ENCODE data around the gene PLD4. TPM values are rescaled to one million over a fixed set of nuclear protein-coding genes. Genes with fewer than 3 reads are reported as not detected.

Gene PLD4
- total and polyA plus RNA-seq, 2 experiments from 2014 or later = not detected

GRCh38 chr14:104937161-104937560, 12.5 kb downstream of the PLD4 start:
- Histone ChIP-seq H2AFZ (no peak overlapping the region), H3K4me1 (ENCODE audit: insufficient read depth) (peaks cover 2% of the 10 kb centered on the region; the same call in 1 of the 2 replicates), H3K4me2 (no peak overlapping the region), H3K27ac (ENCODE audit: low read depth) (no peak overlapping the region), H3K9me2 (ENCODE audit: insufficient read depth) (no peaks in the 10 kb centered on the region), H3F3A (replicated peaks; ENCODE audit: low read depth) (no peaks in the 10 kb centered on the region), H3K27me3 (ENCODE audit: insufficient read depth) (peaks cover 54% of the 10 kb centered on the region), H3K36me3 (ENCODE audit: insufficient read depth) (no peaks in the 10 kb centered on the region), H4K20me1 (replicated peaks; ENCODE audit: insufficient read depth) (no peaks in the 10 kb centered on the region), H3K79me2 (replicated peaks; ENCODE audit: insufficient read depth) (no peaks in the 10 kb centered on the region), H3K4me3 (no peak overlapping the region)
- H3K4me3 Mint-ChIP-seq = no peak overlapping the region
- no peak for DNase-seq (ENCODE audit: low spot score)
- no peaks in the 10 kb centered on the region; the same call in 2 of the 3 replicates for H3K4me1 Mint-ChIP-seq
- H3K36me3 Mint-ChIP-seq (ENCODE audit: low read depth) = peaks cover 3% of the 10 kb centered on the region; the same call in 1 of the 3 replicates
- no peak for ATAC-seq
- no peak overlapping the region for H3K27ac Mint-ChIP-seq
- peaks cover 7% of the 10 kb centered on the region; the same call in 1 of the 3 replicates for H3K9me3 Mint-ChIP-seq
- no peak for TF ChIP-seq ETS1 (IDR thresholded peaks at IDR 0.05)
- no peak for TF ChIP-seq POLR2AphosphoS5 (IDR thresholded peaks at IDR 0.05; ENCODE audit: low read depth)
- TF ChIP-seq JUNB (IDR thresholded peaks at IDR 0.05; ENCODE audit: unreplicated experiment) = no peak
- no peak for TF ChIP-seq EZH2 (IDR thresholded peaks at IDR 0.05; ENCODE audit: low read depth, unreplicated experiment)
- no peak for TF ChIP-seq NANOG (IDR thresholded peaks at IDR 0.05; ENCODE audit: borderline replicate concordance)
- TF ChIP-seq, protein P1, sequence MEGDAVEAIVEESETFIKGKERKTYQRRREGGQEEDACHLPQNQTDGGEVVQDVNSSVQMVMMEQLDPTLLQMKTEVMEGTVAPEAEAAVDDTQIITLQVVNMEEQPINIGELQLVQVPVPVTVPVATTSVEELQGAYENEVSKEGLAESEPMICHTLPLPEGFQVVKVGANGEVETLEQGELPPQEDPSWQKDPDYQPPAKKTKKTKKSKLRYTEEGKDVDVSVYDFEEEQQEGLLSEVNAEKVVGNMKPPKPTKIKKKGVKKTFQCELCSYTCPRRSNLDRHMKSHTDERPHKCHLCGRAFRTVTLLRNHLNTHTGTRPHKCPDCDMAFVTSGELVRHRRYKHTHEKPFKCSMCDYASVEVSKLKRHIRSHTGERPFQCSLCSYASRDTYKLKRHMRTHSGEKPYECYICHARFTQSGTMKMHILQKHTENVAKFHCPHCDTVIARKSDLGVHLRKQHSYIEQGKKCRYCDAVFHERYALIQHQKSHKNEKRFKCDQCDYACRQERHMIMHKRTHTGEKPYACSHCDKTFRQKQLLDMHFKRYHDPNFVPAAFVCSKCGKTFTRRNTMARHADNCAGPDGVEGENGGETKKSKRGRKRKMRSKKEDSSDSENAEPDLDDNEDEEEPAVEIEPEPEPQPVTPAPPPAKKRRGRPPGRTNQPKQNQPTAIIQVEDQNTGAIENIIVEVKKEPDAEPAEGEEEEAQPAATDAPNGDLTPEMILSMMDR (conservative IDR thresholded peaks at IDR 0.05; ENCODE audit: low read depth in 2 of 2) = no peak
- TF ChIP-seq, protein P2, sequence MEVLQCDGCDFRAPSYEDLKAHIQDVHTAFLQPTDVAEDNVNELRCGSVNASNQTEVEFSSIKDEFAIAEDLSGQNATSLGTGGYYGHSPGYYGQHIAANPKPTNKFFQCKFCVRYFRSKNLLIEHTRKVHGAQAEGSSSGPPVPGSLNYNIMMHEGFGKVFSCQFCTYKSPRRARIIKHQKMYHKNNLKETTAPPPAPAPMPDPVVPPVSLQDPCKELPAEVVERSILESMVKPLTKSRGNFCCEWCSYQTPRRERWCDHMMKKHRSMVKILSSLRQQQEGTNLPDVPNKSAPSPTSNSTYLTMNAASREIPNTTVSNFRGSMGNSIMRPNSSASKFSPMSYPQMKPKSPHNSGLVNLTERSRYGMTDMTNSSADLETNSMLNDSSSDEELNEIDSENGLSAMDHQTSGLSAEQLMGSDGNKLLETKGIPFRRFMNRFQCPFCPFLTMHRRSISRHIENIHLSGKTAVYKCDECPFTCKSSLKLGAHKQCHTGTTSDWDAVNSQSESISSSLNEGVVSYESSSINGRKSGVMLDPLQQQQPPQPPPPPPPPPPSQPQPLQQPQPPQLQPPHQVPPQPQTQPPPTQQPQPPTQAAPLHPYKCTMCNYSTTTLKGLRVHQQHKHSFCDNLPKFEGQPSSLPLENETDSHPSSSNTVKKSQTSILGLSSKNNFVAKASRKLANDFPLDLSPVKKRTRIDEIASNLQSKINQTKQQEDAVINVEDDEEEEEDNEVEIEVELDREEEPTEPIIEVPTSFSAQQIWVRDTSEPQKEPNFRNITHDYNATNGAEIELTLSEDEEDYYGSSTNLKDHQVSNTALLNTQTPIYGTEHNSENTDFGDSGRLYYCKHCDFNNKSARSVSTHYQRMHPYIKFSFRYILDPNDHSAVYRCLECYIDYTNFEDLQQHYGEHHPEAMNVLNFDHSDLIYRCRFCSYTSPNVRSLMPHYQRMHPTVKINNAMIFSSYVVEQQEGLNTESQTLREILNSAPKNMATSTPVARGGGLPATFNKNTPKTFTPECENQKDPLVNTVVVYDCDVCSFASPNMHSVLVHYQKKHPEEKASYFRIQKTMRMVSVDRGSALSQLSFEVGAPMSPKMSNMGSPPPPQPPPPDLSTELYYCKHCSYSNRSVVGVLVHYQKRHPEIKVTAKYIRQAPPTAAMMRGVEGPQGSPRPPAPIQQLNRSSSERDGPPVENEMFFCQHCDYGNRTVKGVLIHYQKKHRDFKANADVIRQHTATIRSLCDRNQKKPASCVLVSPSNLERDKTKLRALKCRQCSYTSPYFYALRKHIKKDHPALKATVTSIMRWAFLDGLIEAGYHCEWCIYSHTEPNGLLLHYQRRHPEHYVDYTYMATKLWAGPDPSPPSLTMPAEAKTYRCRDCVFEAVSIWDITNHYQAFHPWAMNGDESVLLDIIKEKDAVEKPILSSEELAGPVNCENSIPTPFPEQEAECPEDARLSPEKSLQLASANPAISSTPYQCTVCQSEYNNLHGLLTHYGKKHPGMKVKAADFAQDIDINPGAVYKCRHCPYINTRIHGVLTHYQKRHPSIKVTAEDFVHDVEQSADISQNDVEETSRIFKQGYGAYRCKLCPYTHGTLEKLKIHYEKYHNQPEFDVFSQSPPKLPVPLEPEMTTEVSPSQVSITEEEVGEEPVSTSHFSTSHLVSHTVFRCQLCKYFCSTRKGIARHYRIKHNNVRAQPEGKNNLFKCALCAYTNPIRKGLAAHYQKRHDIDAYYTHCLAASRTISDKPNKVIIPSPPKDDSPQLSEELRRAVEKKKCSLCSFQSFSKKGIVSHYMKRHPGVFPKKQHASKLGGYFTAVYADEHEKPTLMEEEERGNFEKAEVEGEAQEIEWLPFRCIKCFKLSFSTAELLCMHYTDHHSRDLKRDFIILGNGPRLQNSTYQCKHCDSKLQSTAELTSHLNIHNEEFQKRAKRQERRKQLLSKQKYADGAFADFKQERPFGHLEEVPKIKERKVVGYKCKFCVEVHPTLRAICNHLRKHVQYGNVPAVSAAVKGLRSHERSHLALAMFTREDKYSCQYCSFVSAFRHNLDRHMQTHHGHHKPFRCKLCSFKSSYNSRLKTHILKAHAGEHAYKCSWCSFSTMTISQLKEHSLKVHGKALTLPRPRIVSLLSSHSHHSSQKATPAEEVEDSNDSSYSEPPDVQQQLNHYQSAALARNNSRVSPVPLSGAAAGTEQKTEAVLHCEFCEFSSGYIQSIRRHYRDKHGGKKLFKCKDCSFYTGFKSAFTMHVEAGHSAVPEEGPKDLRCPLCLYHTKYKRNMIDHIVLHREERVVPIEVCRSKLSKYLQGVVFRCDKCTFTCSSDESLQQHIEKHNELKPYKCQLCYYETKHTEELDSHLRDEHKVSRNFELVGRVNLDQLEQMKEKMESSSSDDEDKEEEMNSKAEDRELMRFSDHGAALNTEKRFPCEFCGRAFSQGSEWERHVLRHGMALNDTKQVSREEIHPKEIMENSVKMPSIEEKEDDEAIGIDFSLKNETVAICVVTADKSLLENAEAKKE (CRISPR knock-in tag; IDR thresholded peaks at IDR 0.05) = no peak
- TF ChIP-seq STAT1 (IDR thresholded peaks at IDR 0.05; ENCODE audit: unreplicated experiment) = no peak
- TF ChIP-seq ZNF331 (CRISPR knock-in tag; IDR thresholded peaks at IDR 0.05; ENCODE audit: low read depth) = no peak
- no peak for TF ChIP-seq CREB1 (CRISPR knock-in tag; IDR thresholded peaks at IDR 0.05; ENCODE audit: low read depth)
- TF ChIP-seq EZH2phosphoT487 (IDR thresholded peaks at IDR 0.05; ENCODE audit: unreplicated experiment) = no peak
- TF ChIP-seq ZNF114 (CRISPR knock-in tag; IDR thresholded peaks at IDR 0.05) = no peak
- TF ChIP-seq REST (IDR thresholded peaks at IDR 0.05; ENCODE audit: unreplicated experiment) = no peak
- H3K27me3 Mint-ChIP-seq (ENCODE audit: insufficient read depth, low read depth, poor library complexity) = peaks cover 52% of the 10 kb centered on the region
